K562 (cell line): Measurements from ENCODE around the gene MAMDC4.

Experiments
- RAD21 ChIP-seq, 2 experiments: fragments of 250-450 bp in 1 of 2; fragments of 450-650 bp in 1 of 2; sonication (Bioruptor Pico) in 1 of 2; formaldehyde crosslinking in 1 of 2; IDR thresholded peaks in 1 of 2; conservative IDR thresholded peaks in 1 of 2; 2 replicates each; pipeline versions ENCODE4 v1.4.0 to v1.8.0; 2020 to 2022; ENCODE audit warnings: mild to moderate bottlenecking in 2 of 2, moderate library complexity in 1 of 2
- TF ChIP-seq, protein P1 (sequence below), 2 experiments: fragments of 450-650 bp; formaldehyde crosslinking in 1 of 2; IDR thresholded peaks; 2 replicates each; pipeline versions ENCODE4 v1.4.0 to v1.6.1; 2014 to 2020; ENCODE audit warnings: mild to moderate bottlenecking in 2 of 2, borderline replicate concordance in 1 of 2, low read depth in 1 of 2
- TF ChIP-seq, protein P2 (sequence below), 3 experiments: IDR thresholded peaks in 2 of 3; conservative IDR thresholded peaks in 1 of 3; 2 replicates each; pipeline ENCODE4 v1.5.1; 2011 to 2012; ENCODE audit warnings: low read length in 3 of 3, mild to moderate bottlenecking in 3 of 3, control low read depth in 2 of 3, improper control_type of control experiment in 1 of 3, inconsistent platforms in 1 of 3, low read depth in 1 of 3, mixed read lengths in 1 of 3, moderate library complexity in 1 of 3; ENCODE audit not compliant: insufficient read depth in 2 of 3

DNA sequence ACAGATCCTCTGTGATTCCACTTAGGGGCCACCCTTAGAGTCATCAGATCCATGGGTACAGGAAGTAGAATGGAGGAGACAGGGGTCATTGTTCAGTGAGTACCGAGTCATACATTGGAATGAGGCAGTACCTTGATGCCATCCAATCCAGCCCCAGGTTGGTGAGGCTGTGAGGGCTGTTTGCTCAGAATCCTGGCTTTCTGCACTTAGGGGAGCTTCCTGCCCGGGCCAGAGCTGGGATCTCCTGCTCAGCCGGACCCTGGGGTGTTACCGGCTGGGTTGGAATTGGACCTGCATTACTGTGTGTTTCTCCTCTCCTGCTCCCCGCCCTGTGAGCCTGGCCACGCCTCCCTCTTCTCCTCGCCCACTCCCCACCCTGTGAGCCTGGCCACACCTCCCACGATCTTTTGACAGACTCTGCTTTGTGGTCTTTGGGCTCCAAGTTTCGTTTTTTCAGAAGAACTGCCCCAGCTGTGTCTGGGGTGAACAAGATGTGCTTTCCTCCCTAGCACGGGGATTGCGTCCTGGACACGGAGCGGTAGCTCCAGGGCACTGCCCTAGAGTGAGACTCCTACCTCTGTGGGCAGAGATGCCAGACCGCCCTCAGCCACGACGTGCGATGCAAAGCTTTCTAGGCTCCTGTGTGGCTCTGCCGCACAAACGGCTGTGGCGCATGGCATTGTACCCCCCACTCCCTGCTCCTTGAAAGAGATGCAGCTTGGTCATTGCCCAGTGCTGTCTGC, 49.5 kb downstream of the MAMDC4 start:
- TF ChIP-seq RAD21 (CRISPR knock-in tag; conservative IDR thresholded peaks at IDR 0.05 in 1 of 2, IDR thresholded peaks at IDR 0.05 in 1 of 2), result no peak
- TF ChIP-seq, protein P1, sequence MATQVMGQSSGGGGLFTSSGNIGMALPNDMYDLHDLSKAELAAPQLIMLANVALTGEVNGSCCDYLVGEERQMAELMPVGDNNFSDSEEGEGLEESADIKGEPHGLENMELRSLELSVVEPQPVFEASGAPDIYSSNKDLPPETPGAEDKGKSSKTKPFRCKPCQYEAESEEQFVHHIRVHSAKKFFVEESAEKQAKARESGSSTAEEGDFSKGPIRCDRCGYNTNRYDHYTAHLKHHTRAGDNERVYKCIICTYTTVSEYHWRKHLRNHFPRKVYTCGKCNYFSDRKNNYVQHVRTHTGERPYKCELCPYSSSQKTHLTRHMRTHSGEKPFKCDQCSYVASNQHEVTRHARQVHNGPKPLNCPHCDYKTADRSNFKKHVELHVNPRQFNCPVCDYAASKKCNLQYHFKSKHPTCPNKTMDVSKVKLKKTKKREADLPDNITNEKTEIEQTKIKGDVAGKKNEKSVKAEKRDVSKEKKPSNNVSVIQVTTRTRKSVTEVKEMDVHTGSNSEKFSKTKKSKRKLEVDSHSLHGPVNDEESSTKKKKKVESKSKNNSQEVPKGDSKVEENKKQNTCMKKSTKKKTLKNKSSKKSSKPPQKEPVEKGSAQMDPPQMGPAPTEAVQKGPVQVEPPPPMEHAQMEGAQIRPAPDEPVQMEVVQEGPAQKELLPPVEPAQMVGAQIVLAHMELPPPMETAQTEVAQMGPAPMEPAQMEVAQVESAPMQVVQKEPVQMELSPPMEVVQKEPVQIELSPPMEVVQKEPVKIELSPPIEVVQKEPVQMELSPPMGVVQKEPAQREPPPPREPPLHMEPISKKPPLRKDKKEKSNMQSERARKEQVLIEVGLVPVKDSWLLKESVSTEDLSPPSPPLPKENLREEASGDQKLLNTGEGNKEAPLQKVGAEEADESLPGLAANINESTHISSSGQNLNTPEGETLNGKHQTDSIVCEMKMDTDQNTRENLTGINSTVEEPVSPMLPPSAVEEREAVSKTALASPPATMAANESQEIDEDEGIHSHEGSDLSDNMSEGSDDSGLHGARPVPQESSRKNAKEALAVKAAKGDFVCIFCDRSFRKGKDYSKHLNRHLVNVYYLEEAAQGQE (IDR thresholded peaks at IDR 0.05; ENCODE audit: borderline replicate concordance), result no peak
- TF ChIP-seq, protein P1 (CRISPR knock-in tag; IDR thresholded peaks at IDR 0.05; ENCODE audit: low read depth), result no peak
- TF ChIP-seq, protein P2, sequence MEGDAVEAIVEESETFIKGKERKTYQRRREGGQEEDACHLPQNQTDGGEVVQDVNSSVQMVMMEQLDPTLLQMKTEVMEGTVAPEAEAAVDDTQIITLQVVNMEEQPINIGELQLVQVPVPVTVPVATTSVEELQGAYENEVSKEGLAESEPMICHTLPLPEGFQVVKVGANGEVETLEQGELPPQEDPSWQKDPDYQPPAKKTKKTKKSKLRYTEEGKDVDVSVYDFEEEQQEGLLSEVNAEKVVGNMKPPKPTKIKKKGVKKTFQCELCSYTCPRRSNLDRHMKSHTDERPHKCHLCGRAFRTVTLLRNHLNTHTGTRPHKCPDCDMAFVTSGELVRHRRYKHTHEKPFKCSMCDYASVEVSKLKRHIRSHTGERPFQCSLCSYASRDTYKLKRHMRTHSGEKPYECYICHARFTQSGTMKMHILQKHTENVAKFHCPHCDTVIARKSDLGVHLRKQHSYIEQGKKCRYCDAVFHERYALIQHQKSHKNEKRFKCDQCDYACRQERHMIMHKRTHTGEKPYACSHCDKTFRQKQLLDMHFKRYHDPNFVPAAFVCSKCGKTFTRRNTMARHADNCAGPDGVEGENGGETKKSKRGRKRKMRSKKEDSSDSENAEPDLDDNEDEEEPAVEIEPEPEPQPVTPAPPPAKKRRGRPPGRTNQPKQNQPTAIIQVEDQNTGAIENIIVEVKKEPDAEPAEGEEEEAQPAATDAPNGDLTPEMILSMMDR (IDR thresholded peaks at IDR 0.05 in 2 of 3, conservative IDR thresholded peaks at IDR 0.05 in 1 of 3; ENCODE audit: insufficient read depth in 2 of 3, low read depth in 1 of 3, low read length in 3 of 3), result no peak
